B cell (primary cell): Measurements from ENCODE around the gene GRIA3.

Source experiments
- CTCF ChIP-seq: fragments of 200-600 bp; IDR thresholded peaks from one replicate; pipeline ENCODE4 v1.8.0; 2022; ENCODE audit warnings: antibody characterized with exemption, mild to moderate bottlenecking
- EZH2 ChIP-seq: IDR thresholded peaks from 2 replicates; pipeline ENCODE4 v1.6.1; 2012; ENCODE audit warnings: borderline replicate concordance, low read depth, mild to moderate bottlenecking, moderate library complexity, low read length; ENCODE audit not compliant: insufficient read depth, poor library complexity, severe bottlenecking

DNA sequence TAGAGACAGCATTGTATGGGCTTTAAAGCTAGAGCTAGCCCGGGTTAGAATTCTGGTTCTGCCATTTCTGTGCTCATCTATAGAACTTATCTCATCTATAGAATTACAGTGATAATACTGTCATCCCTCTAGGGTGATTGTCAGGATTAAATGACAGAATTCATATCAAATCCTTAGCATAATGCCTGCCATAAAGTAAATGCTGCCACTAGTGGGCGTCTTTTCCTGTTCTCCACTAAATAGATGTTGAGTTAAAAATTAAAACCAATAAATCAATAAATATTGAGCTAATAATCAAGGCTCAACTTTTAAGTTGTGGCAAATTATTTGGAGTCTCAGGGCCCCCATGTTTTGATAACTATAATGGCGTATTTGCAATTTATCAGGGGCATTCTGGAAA, 19.7 kb downstream of the GRIA3 start:
- TF ChIP-seq CTCF (no peak), EZH2 (no peak)
